ENCODE results near the gene IDH3G. TPM values are rescaled to one million over a fixed set of nuclear protein-coding genes. Genes with fewer than 3 reads are reported as not detected.

The IDH3G gene
- total and polyA plus RNA-seq, 2 donors (not counting 1 experiment from before 2014, with no cell fraction given) = 62.8 to 122 TPM

- intact Hi-C loops (cut with micrococcal nuclease) = no loop called here
- H3K27me3 Mint-ChIP-seq = no peaks in the 10 kb centered on the region
- peak overlapping the region; percentile 53 for H3K27ac Mint-ChIP-seq
- Histone ChIP-seq H3K4me3 (ENCODE audit: control extremely low read depth in 1 of 5, extremely low read depth in 1 of 5, insufficient read depth in 1 of 5, low read depth in 2 of 5, low read length in 4 of 5) (no peak overlapping the region), H2AFZ (ENCODE audit: insufficient read depth, low read depth, low read length, poor library complexity, severe bottlenecking) (no peak overlapping the region), H3K9ac (ENCODE audit: low read length) (no peak overlapping the region), H3K9me3 (ENCODE audit: control extremely low read depth in 1 of 3, control insufficient read depth in 2 of 3, insufficient read depth in 1 of 3, low read length in 2 of 3) (no peaks in the 10 kb centered on the region), H3K79me2 (ENCODE audit: control insufficient read depth, insufficient read depth, low read length) (no peaks in the 10 kb centered on the region), H3K4me2 (replicated peaks; ENCODE audit: low read depth, low read length, poor library complexity, severe bottlenecking) (no peak overlapping the region), H3K4me1 (ENCODE audit: control insufficient read depth in 2 of 2, insufficient read depth in 2 of 2, low read length in 2 of 2) (peaks cover 0 to 25% of the 10 kb centered on the region in 2 donors), H4K20me1 (ENCODE audit: control insufficient read depth, insufficient read depth, low read length, poor library complexity, severe bottlenecking) (no peaks in the 10 kb centered on the region), H3K27ac (ENCODE audit: low read length in 2 of 2) (no peak overlapping the region), H3K27me3 (replicated peaks in 1 of 4; ENCODE audit: control extremely low read depth in 1 of 4, control insufficient read depth in 3 of 4, insufficient read depth in 4 of 4, low read length in 3 of 4) (no peaks in the 10 kb centered on the region), H3K36me3 (replicated peaks in 1 of 2; ENCODE audit: control extremely low read depth in 1 of 2, control insufficient read depth in 1 of 2, extremely low read depth in 1 of 2, insufficient read depth in 2 of 2, low read length in 1 of 2) (no peaks in the 10 kb centered on the region)
- ATAC-seq (ENCODE audit: low read depth) = peak; percentile 8
- ChIA-PET POLR2A (no interaction called here), CTCF (interaction anchor here (1.0 to 3.9 kb wide), 7 partner anchors 37 to 189 kb away, joined by 3 to 35 read pairs (median 7); no protein-coding TSS in a partner anchor)
- H3K9me3 Mint-ChIP-seq (ENCODE audit: insufficient read depth) = no peaks in the 10 kb centered on the region
- peaks cover 18% of the 10 kb centered on the region for H3K4me1 Mint-ChIP-seq
- no peak for DNase-seq
- WGBS (ENCODE audit: insufficient coverage) = 79% methylated on average over 8 of the region's 18 CpGs
- no peak overlapping the region for H3K4me3 Mint-ChIP-seq
- TF ChIP-seq EZH2 (IDR thresholded peaks at IDR 0.05; ENCODE audit: borderline replicate concordance, insufficient read depth, low read depth, low read length, poor library complexity, severe bottlenecking) = no peak
- TF ChIP-seq CTCF (IDR thresholded peaks at IDR 0.05) = no peak
Measured at GRCh38 chrX:153763298-153763932, 30.8 kb downstream of the IDH3G start.

GRCh38 chrX:153762626-153763173 is 31.5 kb downstream of the IDH3G start:
- Histone ChIP-seq H3K9ac (ENCODE audit: low read length) (no peak overlapping the region), H3K36me3 (replicated peaks in 1 of 2; ENCODE audit: control extremely low read depth in 1 of 2, control insufficient read depth in 1 of 2, extremely low read depth in 1 of 2, insufficient read depth in 2 of 2, low read length in 1 of 2) (no peaks in the 10 kb centered on the region), H3K9me3 (ENCODE audit: control extremely low read depth in 1 of 3, control insufficient read depth in 2 of 3, insufficient read depth in 1 of 3, low read length in 2 of 3) (no peaks in the 10 kb centered on the region), H3K27me3 (replicated peaks in 1 of 4; ENCODE audit: control extremely low read depth in 1 of 4, control insufficient read depth in 3 of 4, insufficient read depth in 4 of 4, low read length in 3 of 4) (no peaks in the 10 kb centered on the region), H2AFZ (ENCODE audit: insufficient read depth, low read depth, low read length, poor library complexity, severe bottlenecking) (no peak overlapping the region), H3K79me2 (ENCODE audit: control insufficient read depth, insufficient read depth, low read length) (no peaks in the 10 kb centered on the region), H3K27ac (ENCODE audit: low read length in 2 of 2) (no peak overlapping the region), H3K4me3 (ENCODE audit: control extremely low read depth in 1 of 5, extremely low read depth in 1 of 5, insufficient read depth in 1 of 5, low read depth in 2 of 5, low read length in 4 of 5) (no peak overlapping the region), H3K4me1 (ENCODE audit: control insufficient read depth in 2 of 2, insufficient read depth in 2 of 2, low read length in 2 of 2) (peaks cover 2 to 28% of the 10 kb centered on the region in 2 donors), H4K20me1 (ENCODE audit: control insufficient read depth, insufficient read depth, low read length, poor library complexity, severe bottlenecking) (no peaks in the 10 kb centered on the region), H3K4me2 (replicated peaks; ENCODE audit: low read depth, low read length, poor library complexity, severe bottlenecking) (no peak overlapping the region)
- peaks cover 21% of the 10 kb centered on the region for H3K4me1 Mint-ChIP-seq
- no peak overlapping the region for H3K4me3 Mint-ChIP-seq
- ChIA-PET POLR2A (no interaction called here), CTCF (interaction anchor here (0.9 to 3.9 kb wide), 4 partner anchors 26 to 190 kb away, joined by 3 to 35 read pairs (median 8); no protein-coding TSS in a partner anchor)
- no peaks in the 10 kb centered on the region for H3K9me3 Mint-ChIP-seq (ENCODE audit: insufficient read depth)
- no peak overlapping the region for H3K27ac Mint-ChIP-seq
- no peak for ATAC-seq (ENCODE audit: low read depth)
- TF ChIP-seq EZH2 (IDR thresholded peaks at IDR 0.05; ENCODE audit: borderline replicate concordance, insufficient read depth, low read depth, low read length, poor library complexity, severe bottlenecking) (no peak), CTCF (IDR thresholded peaks at IDR 0.05) (no peak)
- 87% methylated on average over 9 of the region's 14 CpGs for WGBS (ENCODE audit: insufficient coverage)
- no peaks in the 10 kb centered on the region for H3K27me3 Mint-ChIP-seq
- intact Hi-C loops (cut with micrococcal nuclease) = no loop called here
- no peak for DNase-seq
